Activated CD4-positive, alpha-beta memory T cell treated with anti-CD3 and anti-CD28 coated beads, Interleukin-2, amount 10 ng/mL, durations not matched to agents 7 days and 5 days (primary cell): Measurements from ENCODE around the gene CDH13. TPM values are rescaled to one million over a fixed set of nuclear protein-coding genes. Genes with fewer than 3 reads are reported as not detected.
A peak's percentile ranks its signal among the peaks of the same experiment; 100 is the strongest.
"Not testable (repeated sequence)": the region's sequence is repeated elsewhere in the genome, so short reads cannot be mapped to it uniquely, and the experiment has no call there.

Experiments used
- CTCF ChIA-PET: fragments of 350-600 bp; sonication (Branson Sonifier 250); formaldehyde crosslinking; loops from one replicate; lab custom pipeline; 2021; ENCODE audit warnings: antibody characterized with exemption, inconsistent platforms; lab: Charles Lee
- POLR2A ChIA-PET: fragments of 350-600 bp; sonication (Branson Sonifier 250); formaldehyde crosslinking; loops from one replicate; lab custom pipeline; 2021; ENCODE audit warnings: antibody characterized with exemption; lab: Charles Lee
- DNase-seq: peaks from one replicate; pipeline ENCODE4 v3.0.0-alpha.2; 2020
- H3K27ac Mint-ChIP-seq: one replicate; pipeline ENCODE4 v1.8.0; 2021; ENCODE audit warnings: mild to moderate bottlenecking, mixed read lengths
- H3K27me3 Mint-ChIP-seq: one replicate; pipeline ENCODE4 v1.8.0; 2021; ENCODE audit warnings: mixed read lengths
- H3K36me3 Mint-ChIP-seq: one replicate; pipeline ENCODE4 v1.8.0; 2021; ENCODE audit warnings: low read depth, mixed read lengths
- H3K4me1 Mint-ChIP-seq: one replicate; pipeline ENCODE4 v1.8.0; 2021; ENCODE audit warnings: mixed read lengths
- H3K4me3 Mint-ChIP-seq: one replicate; pipeline ENCODE4 v1.8.0; 2021; ENCODE audit warnings: mild to moderate bottlenecking, mixed read lengths
- H3K9me3 Mint-ChIP-seq: one replicate; pipeline ENCODE4 v1.8.0; 2021; ENCODE audit warnings: mixed read lengths
- total RNA-seq, 2 experiments: library from RNA; stranded (reverse); gene quantifications; one replicate each; pipeline ENCODE4 v1.2.3, GENCODE V29; 2021

The CDH13 gene
- total RNA-seq, 2 experiments from 2014 or later, result not detected

DNA sequence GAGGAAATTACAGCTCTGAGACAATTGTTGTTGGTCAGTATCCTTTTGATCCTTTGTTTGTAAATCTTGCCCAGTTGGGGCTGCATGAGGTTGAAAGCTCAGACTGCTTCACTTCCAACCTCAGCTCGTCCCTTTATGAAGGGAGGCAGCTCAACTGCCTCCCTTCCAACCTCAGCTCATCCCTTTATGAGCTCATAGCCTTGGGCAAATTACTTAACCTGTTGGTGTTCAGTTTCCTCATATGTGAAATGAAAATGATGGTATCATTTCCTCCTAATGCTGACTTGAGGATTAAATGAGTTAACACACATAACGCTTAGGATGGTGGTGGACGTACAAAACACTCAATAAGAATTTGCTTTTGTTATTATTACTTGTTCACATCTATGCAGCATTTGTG, 265.1 kb downstream of the CDH13 start:
- CTCF ChIA-PET, result no interaction called here
- POLR2A ChIA-PET, result no interaction called here
- Mint-ChIP-seq H3K9me3 (peaks cover 4% of the 10 kb centered on the region), H3K36me3 (no peaks in the 10 kb centered on the region), H3K4me3 (no peak overlapping the region), H3K27ac (no peak overlapping the region), H3K4me1 (no peaks in the 10 kb centered on the region), H3K27me3 (peaks cover 7% of the 10 kb centered on the region)
- no peak for DNase-seq

DNA sequence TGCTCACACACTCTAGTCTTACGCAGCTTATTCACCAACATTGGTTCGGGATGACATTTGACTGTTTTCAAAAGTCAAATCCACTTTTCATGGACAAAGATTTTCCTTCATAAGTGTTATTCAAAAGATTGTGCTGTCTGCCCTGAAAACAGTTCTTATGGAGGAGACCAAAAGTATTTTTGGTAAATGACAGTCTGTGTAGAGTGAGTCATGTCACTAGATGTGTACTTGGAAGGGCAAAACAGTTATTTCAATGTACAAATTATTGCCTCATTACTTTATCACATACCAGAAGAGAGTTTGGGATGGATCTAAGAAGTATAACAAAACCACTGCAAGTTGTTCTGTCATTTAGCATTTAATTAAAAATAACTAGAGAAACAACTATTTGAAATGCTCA, 265.6 kb downstream of the CDH13 start:
- ChIA-PET CTCF (no interaction called here), POLR2A (no interaction called here)
- Mint-ChIP-seq H3K4me3 (no peak overlapping the region), H3K9me3 (peaks cover 4% of the 10 kb centered on the region), H3K27me3 (peaks cover 4% of the 10 kb centered on the region), H3K36me3 (no peaks in the 10 kb centered on the region), H3K27ac (no peak overlapping the region), H3K4me1 (no peaks in the 10 kb centered on the region)
- no peak for DNase-seq

DNA sequence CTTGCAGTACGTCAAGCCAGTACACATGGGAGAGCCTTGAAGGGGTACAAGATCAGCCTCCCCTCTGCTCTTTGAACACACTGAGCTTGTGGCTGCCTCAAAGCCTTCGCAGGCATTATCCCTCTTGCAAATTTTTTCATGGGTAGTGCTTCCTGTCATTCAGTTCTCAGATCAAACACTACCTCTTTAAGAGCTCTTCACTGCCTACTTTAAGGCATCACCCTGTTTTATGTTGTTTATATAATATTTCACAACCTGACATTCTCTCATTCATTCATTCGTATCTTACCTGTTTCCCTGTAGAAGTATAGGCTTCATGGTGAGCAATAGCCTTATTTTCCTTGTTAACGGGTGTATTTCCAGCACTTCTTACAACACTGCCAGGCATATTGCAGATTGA, 269.1 kb downstream of the CDH13 start:
- DNase-seq, result no peak
- ChIA-PET POLR2A (no interaction called here), CTCF (no interaction called here)
- Mint-ChIP-seq H3K27me3 (no peaks in the 10 kb centered on the region), H3K36me3 (no peaks in the 10 kb centered on the region), H3K4me1 (no peaks in the 10 kb centered on the region), H3K9me3 (peaks cover 7% of the 10 kb centered on the region), H3K27ac (no peak overlapping the region), H3K4me3 (no peak overlapping the region)

- H3K4me1 Mint-ChIP-seq, result no peaks in the 10 kb centered on the region
- DNase-seq, result no peak
- H3K27me3 Mint-ChIP-seq, result no peaks in the 10 kb centered on the region
- CTCF ChIA-PET, result no interaction called here
- no peak overlapping the region for H3K4me3 Mint-ChIP-seq
- POLR2A ChIA-PET, result no interaction called here
- no peaks in the 10 kb centered on the region for H3K36me3 Mint-ChIP-seq
- no peak overlapping the region for H3K27ac Mint-ChIP-seq
- H3K9me3 Mint-ChIP-seq, result peaks cover 7% of the 10 kb centered on the region
These were observed 272.2 kb downstream of the CDH13 start for GRCh38 chr16:82899006-82899405.

DNA sequence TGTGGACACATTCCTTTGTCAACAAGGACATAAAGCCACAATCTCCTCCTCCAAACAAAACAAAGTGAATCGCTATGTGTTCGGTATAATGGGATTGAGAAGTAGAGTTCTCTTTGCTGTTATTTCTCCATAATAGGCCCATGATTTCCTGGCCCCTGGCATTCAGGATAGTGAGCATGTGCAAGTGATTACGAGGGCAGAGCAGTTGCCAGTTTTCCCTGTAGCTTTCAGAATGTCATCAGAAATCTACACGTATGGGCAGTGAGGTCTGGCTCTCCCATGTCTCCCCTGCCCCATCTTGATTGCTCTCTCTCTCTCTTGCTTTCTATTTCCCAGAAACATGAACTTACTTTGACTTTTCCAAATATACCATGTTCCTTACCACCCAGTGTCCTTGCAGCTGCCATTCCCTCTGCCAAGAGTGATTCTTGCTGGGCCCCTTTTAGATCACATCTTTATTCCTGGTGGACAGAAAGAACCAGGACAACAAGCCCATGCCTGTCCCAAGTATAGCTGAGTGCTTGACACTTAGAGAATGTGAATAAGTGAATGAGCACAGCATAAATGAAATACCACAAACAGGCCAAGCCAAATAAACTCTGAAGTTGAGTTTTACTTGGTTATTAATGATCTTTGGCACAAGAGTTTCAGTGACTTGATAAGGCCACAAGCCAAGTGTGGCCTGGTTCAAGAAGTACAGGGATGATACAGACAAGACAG, 273.1 kb downstream of the CDH13 start:
- H3K27ac Mint-ChIP-seq, result no peak overlapping the region
- DNase-seq, result no peak
- H3K36me3 Mint-ChIP-seq, result no peaks in the 10 kb centered on the region
- POLR2A ChIA-PET, result no interaction called here
- CTCF ChIA-PET, result no interaction called here
- H3K27me3 Mint-ChIP-seq, result no peaks in the 10 kb centered on the region
- H3K9me3 Mint-ChIP-seq, result peaks cover 4% of the 10 kb centered on the region
- H3K4me3 Mint-ChIP-seq, result no peak overlapping the region
- H3K4me1 Mint-ChIP-seq, result no peaks in the 10 kb centered on the region

DNA sequence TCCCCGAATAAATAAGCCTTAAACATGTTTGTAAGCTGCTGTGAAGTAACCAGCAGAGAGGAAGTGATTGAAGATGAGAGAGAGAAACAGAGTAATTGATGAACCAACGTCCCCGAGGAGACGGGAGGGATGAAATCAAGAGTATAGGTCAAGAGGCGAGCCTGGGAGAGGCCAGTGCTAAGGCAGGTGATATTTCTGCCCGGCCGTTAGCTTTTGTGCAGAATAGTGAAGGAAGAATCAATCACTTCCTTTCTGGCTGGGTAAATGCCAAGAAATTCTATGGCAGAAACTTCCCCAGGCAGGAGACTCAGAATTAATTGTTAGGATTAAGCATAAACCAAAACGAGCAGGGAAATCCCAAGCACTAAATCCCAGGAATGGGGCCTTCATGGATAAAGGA, 273.8 kb downstream of the CDH13 start:
- CTCF ChIA-PET, result interaction anchor here (0.6 kb wide), 1 partner anchor 560 kb away, joined by 3 read pairs; no protein-coding TSS in a partner anchor
- DNase-seq, result no peak
- Mint-ChIP-seq H3K27me3 (no peaks in the 10 kb centered on the region), H3K4me3 (no peak overlapping the region), H3K9me3 (peaks cover 3% of the 10 kb centered on the region), H3K4me1 (no peaks in the 10 kb centered on the region), H3K27ac (no peak overlapping the region), H3K36me3 (no peaks in the 10 kb centered on the region)
- POLR2A ChIA-PET, result no interaction called here

- H3K27me3 Mint-ChIP-seq, result peaks cover 5% of the 10 kb centered on the region
These were observed 285.2 kb downstream of the CDH13 start for GRCh38 chr16:82911925-82912324.

DNA sequence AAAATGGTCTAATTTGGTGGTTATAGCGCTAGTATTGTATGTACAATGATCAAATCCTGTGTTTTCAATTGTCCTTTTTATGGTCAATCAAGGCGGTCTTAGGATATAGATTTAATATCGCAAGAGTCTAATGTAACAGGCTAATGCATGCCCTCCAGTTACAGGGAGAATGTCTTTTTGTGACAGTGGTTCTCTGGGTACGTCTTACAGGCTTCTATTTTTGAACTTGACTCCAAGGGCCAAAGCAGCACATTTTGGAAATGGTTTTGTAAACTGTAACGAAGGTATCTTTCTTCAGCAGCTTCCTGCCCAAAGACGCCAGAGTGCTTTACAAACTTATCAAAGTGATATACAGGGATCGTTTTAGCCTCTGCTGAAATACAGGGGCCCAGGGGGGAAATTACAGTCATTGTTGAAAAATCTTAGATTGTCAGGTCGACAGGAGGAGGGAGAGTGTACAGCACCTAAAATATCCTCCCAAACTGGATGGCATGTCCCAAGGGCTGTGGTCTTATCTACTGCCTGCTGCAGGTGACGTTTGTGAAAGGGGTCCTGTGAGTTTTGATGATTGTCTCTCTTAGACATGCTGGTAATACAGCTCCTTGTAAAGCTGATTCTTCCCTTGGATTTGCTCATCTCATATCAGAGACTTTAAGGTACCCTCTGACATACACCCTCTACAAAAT, 288.5 kb downstream of the CDH13 start:
- Mint-ChIP-seq H3K36me3 (no peaks in the 10 kb centered on the region), H3K27ac (no peak overlapping the region), H3K4me1 (no peaks in the 10 kb centered on the region), H3K4me3 (no peak overlapping the region), H3K9me3 (peaks cover 5% of the 10 kb centered on the region), H3K27me3 (peaks cover 24% of the 10 kb centered on the region)
- CTCF ChIA-PET, result no interaction called here
- no peak for DNase-seq
- POLR2A ChIA-PET, result no interaction called here

More at GRCh38 chr16:82911925-82912324, 285.2 kb downstream of the CDH13 start:
- no peak overlapping the region for H3K27ac Mint-ChIP-seq
- ChIA-PET POLR2A (no interaction called here), CTCF (no interaction called here)
- H3K9me3 Mint-ChIP-seq, result peaks cover 9% of the 10 kb centered on the region
- no peak overlapping the region for H3K4me3 Mint-ChIP-seq
- no peak for DNase-seq
- H3K4me1 Mint-ChIP-seq, result no peaks in the 10 kb centered on the region
- no peaks in the 10 kb centered on the region for H3K36me3 Mint-ChIP-seq

DNA sequence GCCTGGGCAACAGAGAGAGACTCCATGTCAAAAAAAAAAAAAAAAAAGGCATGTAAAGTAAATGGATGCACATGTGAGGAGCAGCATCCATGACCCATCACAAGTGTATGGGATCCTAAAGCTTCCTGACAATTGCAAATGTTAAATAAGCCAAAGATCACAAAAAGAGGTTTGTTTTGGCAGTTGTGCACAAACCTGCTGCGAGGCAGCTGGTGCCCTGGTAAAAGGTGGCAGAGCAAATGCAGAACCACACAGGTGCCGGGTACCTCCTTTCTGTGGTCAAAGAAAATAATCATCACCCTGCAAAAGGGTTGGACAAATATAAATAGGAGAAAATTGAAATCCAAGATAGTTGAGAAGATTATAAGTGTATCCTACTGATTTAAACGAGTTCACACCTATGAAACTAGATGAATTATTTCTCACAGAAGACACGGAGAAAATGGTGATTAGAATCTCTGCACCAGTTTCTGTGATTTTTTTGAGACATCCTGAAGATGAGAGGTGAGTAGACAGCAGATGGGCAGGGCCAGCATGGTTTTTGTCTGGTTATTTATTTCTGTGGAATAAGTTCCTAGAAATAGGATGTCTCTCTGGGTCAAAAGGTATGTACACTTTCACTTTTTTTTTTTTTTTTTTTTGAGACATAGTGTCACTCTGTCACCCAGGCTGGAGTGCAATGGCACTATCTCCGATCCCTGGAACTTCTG, 291.3 kb downstream of the CDH13 start:
- no peaks in the 10 kb centered on the region for H3K36me3 Mint-ChIP-seq
- DNase-seq, result no peak
- H3K4me1 Mint-ChIP-seq, result no peaks in the 10 kb centered on the region
- H3K9me3 Mint-ChIP-seq, result no peaks in the 10 kb centered on the region
- H3K27ac Mint-ChIP-seq, result no peak overlapping the region
- H3K4me3 Mint-ChIP-seq, result no peak overlapping the region
- H3K27me3 Mint-ChIP-seq, result peaks cover 36% of the 10 kb centered on the region
- POLR2A ChIA-PET, result no interaction called here
- CTCF ChIA-PET, result no interaction called here

DNA sequence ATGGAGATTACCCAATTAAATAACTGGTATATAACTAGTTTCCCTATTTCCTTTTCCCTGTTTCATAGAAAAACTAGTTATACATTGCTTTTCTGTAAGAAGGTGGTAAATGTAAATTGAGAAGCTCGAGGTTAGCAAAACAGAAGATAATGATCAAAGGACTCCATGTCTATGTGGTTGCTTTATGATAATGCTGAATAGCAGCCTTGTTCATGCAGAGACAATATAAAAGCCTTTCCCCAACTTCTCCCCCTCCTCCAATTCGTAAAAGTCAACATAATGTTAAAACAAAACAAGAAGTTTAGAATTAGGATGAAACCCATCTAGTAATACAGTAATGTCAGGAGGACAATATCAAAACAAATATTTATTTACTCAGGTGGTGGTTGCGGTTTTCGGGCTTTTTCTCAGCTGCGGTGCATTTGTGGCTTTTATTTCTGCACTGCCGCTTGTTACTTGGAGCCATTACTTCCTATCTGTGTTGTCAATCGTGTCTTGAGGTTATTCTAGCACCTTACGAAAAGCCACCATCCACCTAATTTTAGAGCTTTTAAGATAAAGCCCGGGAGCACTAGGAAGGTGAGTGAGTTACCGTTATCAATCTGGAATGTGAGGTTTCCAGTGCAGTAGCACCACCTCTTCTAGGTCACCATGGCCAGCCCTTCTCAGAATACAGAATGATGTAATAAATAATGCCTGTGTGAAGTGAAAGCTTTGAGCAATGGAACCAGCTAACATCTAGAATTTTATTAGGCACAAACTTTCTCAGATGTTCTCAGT, 297.5 kb downstream of the CDH13 start:
- DNase-seq, result peak; percentile 61
- Mint-ChIP-seq H3K4me1 (peaks cover 27% of the 10 kb centered on the region), H3K27ac (no peak overlapping the region), H3K9me3 (peaks cover 5% of the 10 kb centered on the region), H3K27me3 (peaks cover 28% of the 10 kb centered on the region), H3K4me3 (no peak overlapping the region), H3K36me3 (no peaks in the 10 kb centered on the region)
- CTCF ChIA-PET, result no interaction called here
- POLR2A ChIA-PET, result interaction anchor here (1.7 to 2.0 kb wide), 2 partner anchors 22 to 272 kb away, joined by 4 to 5 read pairs; no protein-coding TSS in a partner anchor

DNA sequence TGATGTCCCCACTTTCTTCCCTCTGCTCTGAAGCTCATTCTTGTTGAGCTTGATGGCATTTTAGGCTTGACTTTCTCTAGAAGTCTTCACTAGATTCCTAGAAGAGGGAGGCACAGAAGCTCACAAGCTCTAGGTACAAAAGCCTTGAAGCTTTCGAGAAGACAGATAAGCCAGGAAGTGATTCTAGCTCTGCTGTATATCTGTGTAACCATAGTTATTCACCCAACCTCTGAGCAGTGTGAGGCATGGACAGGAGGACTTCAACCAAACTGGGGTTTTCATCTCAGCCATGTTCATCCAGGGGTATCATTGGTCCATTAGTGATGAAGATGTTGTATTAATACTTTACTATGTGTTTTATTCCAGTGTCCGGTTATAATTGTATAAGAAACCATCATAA, 299.7 kb downstream of the CDH13 start:
- Mint-ChIP-seq H3K27ac (no peak overlapping the region), H3K9me3 (peaks cover 5% of the 10 kb centered on the region), H3K27me3 (peaks cover 15% of the 10 kb centered on the region), H3K4me3 (no peak overlapping the region), H3K4me1 (peaks cover 27% of the 10 kb centered on the region), H3K36me3 (no peaks in the 10 kb centered on the region)
- CTCF ChIA-PET, result no interaction called here
- POLR2A ChIA-PET, result no interaction called here
- no peak for DNase-seq

- CTCF ChIA-PET, POLR2A ChIA-PET, H3K27me3 Mint-ChIP-seq, H3K4me1 Mint-ChIP-seq, H3K4me3 Mint-ChIP-seq, DNase-seq, H3K27ac Mint-ChIP-seq, H3K36me3 Mint-ChIP-seq: not testable (repeated sequence)
- H3K9me3 Mint-ChIP-seq, result peaks cover 12% of the 10 kb centered on the region
These were observed 307.2 kb downstream of the CDH13 start for GRCh38 chr16:82933933-82934332.

GRCh38 chr16:82935766-82936165, 309.0 kb downstream of the CDH13 start:
- Mint-ChIP-seq H3K4me1 (peaks cover 5% of the 10 kb centered on the region), H3K4me3 (no peak overlapping the region), H3K9me3 (peaks cover 12% of the 10 kb centered on the region), H3K27ac (no peak overlapping the region), H3K36me3 (peaks cover 3% of the 10 kb centered on the region), H3K27me3 (peaks cover 4% of the 10 kb centered on the region)
- DNase-seq, result no peak
- POLR2A ChIA-PET, result no interaction called here
- CTCF ChIA-PET, result no interaction called here
